ENCODE results near the gene EIF3I.

DNA sequence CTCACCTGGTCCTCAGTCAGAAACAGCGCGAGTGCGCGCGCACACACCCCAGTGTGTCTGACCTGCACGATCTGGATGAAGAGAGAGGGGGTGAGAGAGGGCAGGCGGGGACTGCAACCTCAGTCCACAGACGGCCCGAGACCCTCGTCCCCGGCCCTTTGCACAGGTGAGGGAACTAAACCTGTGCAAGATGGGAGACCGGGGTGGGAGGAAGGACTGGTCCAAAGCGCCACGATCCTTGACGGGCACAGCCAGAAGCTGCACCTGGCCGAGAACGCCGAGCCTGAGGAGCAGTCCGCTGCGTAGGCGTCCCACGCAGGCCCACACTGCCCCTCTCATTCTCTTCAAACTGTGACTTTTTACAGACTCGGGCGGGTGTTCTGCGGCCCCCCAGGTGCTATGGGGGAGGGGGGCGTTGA lies 17.3 kb upstream of the EIF3I start:
- TF ChIP-seq, protein P1, sequence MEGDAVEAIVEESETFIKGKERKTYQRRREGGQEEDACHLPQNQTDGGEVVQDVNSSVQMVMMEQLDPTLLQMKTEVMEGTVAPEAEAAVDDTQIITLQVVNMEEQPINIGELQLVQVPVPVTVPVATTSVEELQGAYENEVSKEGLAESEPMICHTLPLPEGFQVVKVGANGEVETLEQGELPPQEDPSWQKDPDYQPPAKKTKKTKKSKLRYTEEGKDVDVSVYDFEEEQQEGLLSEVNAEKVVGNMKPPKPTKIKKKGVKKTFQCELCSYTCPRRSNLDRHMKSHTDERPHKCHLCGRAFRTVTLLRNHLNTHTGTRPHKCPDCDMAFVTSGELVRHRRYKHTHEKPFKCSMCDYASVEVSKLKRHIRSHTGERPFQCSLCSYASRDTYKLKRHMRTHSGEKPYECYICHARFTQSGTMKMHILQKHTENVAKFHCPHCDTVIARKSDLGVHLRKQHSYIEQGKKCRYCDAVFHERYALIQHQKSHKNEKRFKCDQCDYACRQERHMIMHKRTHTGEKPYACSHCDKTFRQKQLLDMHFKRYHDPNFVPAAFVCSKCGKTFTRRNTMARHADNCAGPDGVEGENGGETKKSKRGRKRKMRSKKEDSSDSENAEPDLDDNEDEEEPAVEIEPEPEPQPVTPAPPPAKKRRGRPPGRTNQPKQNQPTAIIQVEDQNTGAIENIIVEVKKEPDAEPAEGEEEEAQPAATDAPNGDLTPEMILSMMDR (conservative IDR thresholded peaks at IDR 0.05; ENCODE audit: low read length) = no peak
- TF ChIP-seq EZH2phosphoT487 (IDR thresholded peaks at IDR 0.05; ENCODE audit: borderline replicate concordance, low read depth, low read length) = no peak
